HL-60/S4 treated with retinoic acid at 250 ng/mL for 4 days and 3 days (cell line): ENCODE measurements around the gene MCU.

Experiments
- in situ Hi-C: fragments of 300-500 bp; cut with MboI; formaldehyde crosslinking; loops from 2 replicates; pipeline ENCODE4 v1.7.0; 2022; ENCODE audit warnings: low sequenced_read_pairs

MCU gene

GRCh38 chr10:72834183-72834825 lies 142.4 kb downstream of the MCU start:
- in situ Hi-C loops = no loop called here

- in situ Hi-C loops = no loop called here
Observed at GRCh38 chr10:72840319-72840718, 148.4 kb downstream of the MCU start.

- in situ Hi-C loops = no loop called here
Observed at GRCh38 chr10:72841487-72841886, 149.5 kb downstream of the MCU start.

- in situ Hi-C loops = no loop called here
Observed at GRCh38 chr10:72842164-72842563, 150.2 kb downstream of the MCU start.

GRCh38 chr10:72846238-72846637 lies 154.3 kb downstream of the MCU start:
- in situ Hi-C loops = no loop called here

GRCh38 chr10:72847681-72848080 lies 155.7 kb downstream of the MCU start:
- in situ Hi-C loops = no loop called here

GRCh38 chr10:72850861-72851260 lies 158.9 kb downstream of the MCU start:
- in situ Hi-C loops = no loop called here

GRCh38 chr10:72851509-72851908 lies 159.6 kb downstream of the MCU start:
- in situ Hi-C loops = no loop called here

GRCh38 chr10:72852508-72852907 lies 160.6 kb downstream of the MCU start:
- in situ Hi-C loops = no loop called here

- in situ Hi-C loops = no loop called here
Observed at GRCh38 chr10:72855129-72855528, 163.2 kb downstream of the MCU start.

- in situ Hi-C loops = no loop called here
Observed at GRCh38 chr10:72855790-72856189, 163.8 kb downstream of the MCU start.

- in situ Hi-C loops = no loop called here
Observed at GRCh38 chr10:72858067-72858466, 166.1 kb downstream of the MCU start.

- in situ Hi-C loops = no loop called here
Observed at GRCh38 chr10:72862957-72863356, 171.0 kb downstream of the MCU start.

GRCh38 chr10:72875250-72876055 lies 183.5 kb downstream of the MCU start:
- in situ Hi-C loops = no loop called here

- in situ Hi-C loops = no loop called here
Observed at GRCh38 chr10:72879245-72879644, 187.3 kb downstream of the MCU start.

- in situ Hi-C loops = no loop called here
Observed at GRCh38 chr10:72881291-72881690, 189.3 kb downstream of the MCU start.

- in situ Hi-C loops = no loop called here
Observed at GRCh38 chr10:72883861-72884260, 191.9 kb downstream of the MCU start.

GRCh38 chr10:72885953-72886352 lies 194.0 kb downstream of the MCU start:
- in situ Hi-C loops = no loop called here

GRCh38 chr10:72886621-72887020 lies 194.7 kb downstream of the MCU start:
- in situ Hi-C loops = no loop called here

GRCh38 chr10:72887043-72887442 lies 195.1 kb downstream of the MCU start:
- in situ Hi-C loops = no loop called here

- in situ Hi-C loops = no loop called here
Observed at GRCh38 chr10:72888151-72888638, 196.3 kb downstream of the MCU start.

GRCh38 chr10:72889391-72889831 lies 197.5 kb downstream of the MCU start:
- in situ Hi-C loops = no loop called here
